CD4-positive, alpha-beta T cell (primary cell): ENCODE measurements around the gene PHYHD1. TPM values are rescaled to one million over a fixed set of nuclear protein-coding genes. Genes with fewer than 3 reads are reported as not detected.

Experiments
- ATAC-seq: fragments of 200-7000 bp; cut with Tn5 transposase; one replicate; pipeline ENCODE4 v1.10.0; 2022; ENCODE audit warnings: mild to moderate bottlenecking; ENCODE audit not compliant: poor library complexity
- CTCF ChIA-PET: fragments of 350-600 bp; sonication (Branson Sonifier 250); formaldehyde crosslinking; loops from one replicate; lab custom pipeline; 2021; ENCODE audit warnings: antibody characterized with exemption, inconsistent platforms; lab: Charles Lee
- POLR2A ChIA-PET: fragments of 350-600 bp; sonication (Branson Sonifier 250); formaldehyde crosslinking; loops from one replicate; lab custom pipeline; 2021; ENCODE audit warnings: antibody characterized with exemption, inconsistent platforms; lab: Charles Lee
- DNase-seq, 14 experiments: peaks; one replicate each; pipeline ENCODE4 v3.0.0-alpha.2; 2013 to 2020; ENCODE audit warnings: mixed read lengths in 2 of 14
- H3K27ac ChIP-seq, 2 donors: one replicate each; pipeline versions ENCODE4 v1.5.1 to v1.7.0; 2013; ENCODE audit warnings: low read length in 2 of 2, low read depth in 1 of 2, mild to moderate bottlenecking in 1 of 2
- H3K27me3 ChIP-seq, 2 experiments: 1 replicate in 1 of 2; 2 replicates in 1 of 2; pipeline versions ENCODE4 v1.6.1 to v1.7.0; 2013; ENCODE audit warnings: low read length in 2 of 2, control low read depth in 1 of 2, mild to moderate bottlenecking in 1 of 2, moderate library complexity in 1 of 2; ENCODE audit not compliant: insufficient read depth in 2 of 2, control insufficient read depth in 1 of 2
- H3K36me3 ChIP-seq: one replicate; pipeline ENCODE4 v1.6.1; 2013; ENCODE audit warnings: low read length, control low read depth; ENCODE audit not compliant: insufficient read depth
- H3K4me1 ChIP-seq: one replicate; pipeline ENCODE4 v1.6.1; 2013; ENCODE audit warnings: low read length, control low read depth; ENCODE audit not compliant: insufficient read depth
- H3K4me3 ChIP-seq: one replicate; pipeline ENCODE4 v1.5.1; 2013; ENCODE audit warnings: mild to moderate bottlenecking, low read length, moderate library complexity
- H3K9me3 ChIP-seq, 2 experiments: 1 replicate in 1 of 2; 2 replicates in 1 of 2; pipeline versions ENCODE4 v1.6.1 to v1.7.0; 2013; ENCODE audit warnings: low read length in 2 of 2, mild to moderate bottlenecking in 2 of 2, control low read depth in 1 of 2, moderate library complexity in 1 of 2; ENCODE audit not compliant: control insufficient read depth in 1 of 2, insufficient read depth in 1 of 2
- H3K27ac Mint-ChIP-seq: one replicate; pipeline ENCODE4 v1.8.0; 2020; ENCODE audit warnings: mixed read lengths
- H3K27me3 Mint-ChIP-seq: one replicate; pipeline ENCODE4 v1.8.0; 2021; ENCODE audit warnings: mixed read lengths
- H3K36me3 Mint-ChIP-seq: one replicate; pipeline ENCODE4 v1.8.0; 2021; ENCODE audit warnings: low read depth, mixed read lengths
- H3K4me1 Mint-ChIP-seq: one replicate; pipeline ENCODE4 v1.8.0; 2021; ENCODE audit warnings: low read depth, mixed read lengths
- H3K4me3 Mint-ChIP-seq: one replicate; pipeline ENCODE4 v1.8.0; 2020; ENCODE audit warnings: mild to moderate bottlenecking, mixed read lengths
- H3K9me3 Mint-ChIP-seq: one replicate; pipeline ENCODE4 v1.8.0; 2020; ENCODE audit warnings: mixed read lengths
- CTCF ChIP-seq: fragments of 200-600 bp; IDR thresholded peaks from one replicate; pipeline ENCODE4 v1.8.0; 2022; ENCODE audit warnings: antibody characterized with exemption, mild to moderate bottlenecking
- intact Hi-C, 2 experiments: fragments of 100-400 bp; cut with DNase I in 1 of 2; cut with micrococcal nuclease in 1 of 2; formaldehyde crosslinking; loops; one replicate each; pipeline versions ENCODE4 v1.15.1 to v1.9.0; 2023 to 2025; cut with DNase I, micrococcal nuclease
- total RNA-seq, 174 experiments: library from RNA in 2 of 174; stranded (reverse) in 2 of 174; gene quantifications; one replicate each; pipeline ENCODE4 v1.2.3 and lab custom pipeline; 2021 to 2026

PHYHD1 gene
- total RNA-seq, 2 experiments from 2014 or later: 1.6 to 2.6 TPM

DNA sequence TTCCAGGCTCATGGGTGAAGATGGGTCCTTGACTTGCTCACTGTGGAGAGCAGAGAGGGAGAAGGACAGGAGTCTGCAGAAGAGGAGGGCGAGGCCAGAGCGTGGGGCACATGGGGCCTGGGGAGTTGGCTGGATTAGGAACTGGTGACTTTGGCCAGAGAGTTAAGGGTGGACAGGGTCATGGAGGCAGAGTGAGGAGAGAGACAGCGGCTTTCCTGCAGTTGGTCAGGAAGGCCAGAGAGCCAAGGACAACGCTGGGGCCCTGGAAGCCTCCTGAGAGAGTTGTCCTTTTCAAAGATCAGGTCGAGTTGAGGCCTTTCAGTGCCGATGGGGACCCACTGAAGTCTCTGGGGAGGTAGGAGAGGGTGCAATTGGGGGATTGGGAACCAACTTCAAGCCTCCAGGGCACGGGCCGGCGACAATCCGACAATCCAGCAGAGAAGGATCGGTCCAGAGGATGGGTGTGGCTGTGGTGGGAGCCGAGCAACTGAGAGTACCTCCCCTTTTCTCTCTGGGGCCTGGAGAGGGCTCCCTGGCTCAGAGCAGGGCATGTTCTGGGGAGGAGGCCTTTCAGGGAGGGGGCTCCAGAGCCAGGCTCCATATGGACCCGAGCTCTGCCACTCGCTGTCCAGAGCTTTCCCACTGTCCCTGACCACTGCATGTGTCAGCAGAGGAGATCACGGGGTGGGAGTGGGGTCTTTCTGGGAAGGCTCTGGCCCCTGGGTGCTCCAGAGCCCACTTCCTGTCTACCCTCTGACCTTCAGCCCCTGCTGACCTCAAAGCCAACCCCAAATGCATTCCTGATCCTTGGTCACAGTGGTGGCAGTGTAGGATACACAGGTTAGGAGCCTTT is 7.5 kb upstream of the PHYHD1 start:
- Histone ChIP-seq H3K4me1 (peaks cover 57% of the 10 kb centered on the region), H3K27ac (no peak overlapping the region), H3K9me3 (no peaks in the 10 kb centered on the region), H3K4me3 (no peak overlapping the region), H3K36me3 (peaks cover 82% of the 10 kb centered on the region), H3K27me3 (no peaks in the 10 kb centered on the region)
- H3K9me3 Mint-ChIP-seq: no peaks in the 10 kb centered on the region
- no peak for DNase-seq
- ChIA-PET POLR2A (no interaction called here), CTCF (interaction anchor here (0.6 kb wide), 1 partner anchor 9 kb away, joined by 4 read pairs; no protein-coding TSS in a partner anchor)
- peaks cover 30% of the 10 kb centered on the region for H3K4me1 Mint-ChIP-seq
- TF ChIP-seq CTCF: no peak
- H3K27me3 Mint-ChIP-seq: no peaks in the 10 kb centered on the region
- no peak overlapping the region for H3K4me3 Mint-ChIP-seq
- H3K27ac Mint-ChIP-seq: peak overlapping the region; percentile 72
- intact Hi-C loops: no loop called here
- H3K36me3 Mint-ChIP-seq: peaks cover 77% of the 10 kb centered on the region
- ATAC-seq: no peak

- TF ChIP-seq CTCF: no peak
- Histone ChIP-seq H3K36me3 (peaks cover 77% of the 10 kb centered on the region), H3K9me3 (no peaks in the 10 kb centered on the region), H3K27ac (no peak overlapping the region), H3K4me3 (no peak overlapping the region), H3K27me3 (no peaks in the 10 kb centered on the region), H3K4me1 (peaks cover 54% of the 10 kb centered on the region)
- intact Hi-C loops: no loop called here
- ATAC-seq: no peak
- Mint-ChIP-seq H3K36me3 (peaks cover 73% of the 10 kb centered on the region), H3K27me3 (no peaks in the 10 kb centered on the region), H3K27ac (no peak overlapping the region), H3K4me1 (peaks cover 33% of the 10 kb centered on the region), H3K9me3 (no peaks in the 10 kb centered on the region), H3K4me3 (no peak overlapping the region)
- DNase-seq: no peak
- POLR2A ChIA-PET: no interaction called here
- CTCF ChIA-PET: no interaction called here
Observed at GRCh38 chr9:128913995-128914772, 6.6 kb upstream of the PHYHD1 start.

DNA sequence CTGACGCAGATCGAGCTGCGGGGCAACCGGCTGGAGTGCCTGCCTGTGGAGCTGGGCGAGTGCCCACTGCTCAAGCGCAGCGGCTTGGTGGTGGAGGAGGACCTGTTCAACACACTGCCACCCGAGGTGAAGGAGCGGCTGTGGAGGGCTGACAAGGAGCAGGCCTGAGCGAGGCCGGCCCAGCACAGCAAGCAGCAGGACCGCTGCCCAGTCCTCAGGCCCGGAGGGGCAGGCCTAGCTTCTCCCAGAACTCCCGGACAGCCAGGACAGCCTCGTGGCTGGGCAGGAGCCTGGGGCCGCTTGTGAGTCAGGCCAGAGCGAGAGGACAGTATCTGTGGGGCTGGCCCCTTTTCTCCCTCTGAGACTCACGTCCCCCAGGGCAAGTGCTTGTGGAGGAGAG is 4.6 kb upstream of the PHYHD1 start:
- Histone ChIP-seq H3K27me3 (no peaks in the 10 kb centered on the region), H3K27ac (no peak overlapping the region), H3K36me3 (peaks cover 58% of the 10 kb centered on the region), H3K9me3 (no peaks in the 10 kb centered on the region), H3K4me1 (peaks cover 35% of the 10 kb centered on the region), H3K4me3 (no peak overlapping the region)
- intact Hi-C loops: no loop called here
- Mint-ChIP-seq H3K27me3 (no peaks in the 10 kb centered on the region), H3K4me1 (peaks cover 29% of the 10 kb centered on the region), H3K4me3 (no peak overlapping the region), H3K36me3 (peaks cover 55% of the 10 kb centered on the region), H3K9me3 (no peaks in the 10 kb centered on the region), H3K27ac (peak overlapping the region; percentile 34)
- ATAC-seq (no peak), DNase-seq (no peak)
- ChIA-PET POLR2A (no interaction called here), CTCF (no interaction called here)
- no peak for TF ChIP-seq CTCF
